ENCODE results near the gene PRKACA.

The PRKACA gene

DNA sequence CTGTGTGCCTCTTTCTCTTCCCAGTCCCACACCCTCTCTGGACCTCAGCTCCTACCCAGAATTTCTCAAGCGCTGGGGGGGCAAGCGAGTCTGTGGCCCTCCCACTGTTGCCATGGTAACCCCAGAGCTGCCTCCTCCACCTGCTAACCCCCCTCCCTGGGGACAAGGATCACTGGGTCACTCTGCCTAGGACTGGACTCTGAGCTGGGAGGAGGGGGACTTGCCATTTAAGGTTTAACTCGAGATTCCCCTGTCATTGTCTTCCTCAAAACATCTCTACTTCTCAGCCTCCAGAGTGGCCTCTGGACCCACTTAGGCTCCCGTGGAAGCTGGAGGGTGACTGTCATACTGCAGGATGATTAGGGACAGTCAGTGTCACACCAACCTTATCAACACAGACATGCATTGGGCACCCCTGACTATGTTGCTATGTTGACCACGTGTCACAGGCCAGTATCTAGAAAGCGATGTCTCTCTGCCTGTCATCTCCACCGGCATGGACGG is 57.9 kb downstream of the PRKACA start:
- TF ChIP-seq, protein P1, sequence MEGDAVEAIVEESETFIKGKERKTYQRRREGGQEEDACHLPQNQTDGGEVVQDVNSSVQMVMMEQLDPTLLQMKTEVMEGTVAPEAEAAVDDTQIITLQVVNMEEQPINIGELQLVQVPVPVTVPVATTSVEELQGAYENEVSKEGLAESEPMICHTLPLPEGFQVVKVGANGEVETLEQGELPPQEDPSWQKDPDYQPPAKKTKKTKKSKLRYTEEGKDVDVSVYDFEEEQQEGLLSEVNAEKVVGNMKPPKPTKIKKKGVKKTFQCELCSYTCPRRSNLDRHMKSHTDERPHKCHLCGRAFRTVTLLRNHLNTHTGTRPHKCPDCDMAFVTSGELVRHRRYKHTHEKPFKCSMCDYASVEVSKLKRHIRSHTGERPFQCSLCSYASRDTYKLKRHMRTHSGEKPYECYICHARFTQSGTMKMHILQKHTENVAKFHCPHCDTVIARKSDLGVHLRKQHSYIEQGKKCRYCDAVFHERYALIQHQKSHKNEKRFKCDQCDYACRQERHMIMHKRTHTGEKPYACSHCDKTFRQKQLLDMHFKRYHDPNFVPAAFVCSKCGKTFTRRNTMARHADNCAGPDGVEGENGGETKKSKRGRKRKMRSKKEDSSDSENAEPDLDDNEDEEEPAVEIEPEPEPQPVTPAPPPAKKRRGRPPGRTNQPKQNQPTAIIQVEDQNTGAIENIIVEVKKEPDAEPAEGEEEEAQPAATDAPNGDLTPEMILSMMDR (IDR thresholded peaks at IDR 0.05; ENCODE audit: borderline replicate concordance, insufficient read depth, low read depth, low read length), result no peak
- no peak overlapping the region for H3K4me3 ChIP-seq (ENCODE audit: low read depth, low read length)

DNA sequence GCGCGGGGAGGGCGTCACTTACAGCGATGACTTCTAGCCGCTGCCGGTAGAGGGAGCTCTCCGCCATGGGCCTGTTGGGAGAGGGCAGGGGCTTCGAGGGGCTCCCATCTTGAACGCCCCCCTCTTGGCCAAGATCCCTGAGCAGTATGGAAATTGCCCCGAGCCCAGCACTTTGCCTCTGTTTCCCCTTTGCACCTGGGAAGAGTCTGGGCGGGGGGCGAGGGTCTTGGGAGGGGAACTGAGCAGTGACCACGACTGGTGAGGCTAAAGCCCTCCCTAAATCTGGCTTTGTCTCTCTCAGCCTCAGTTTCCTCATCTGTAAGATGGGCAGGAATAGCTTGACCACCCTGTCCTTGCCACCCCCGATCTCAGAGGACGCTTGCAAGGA is 58.5 kb downstream of the PRKACA start:
- no peak overlapping the region for H3K4me3 ChIP-seq (ENCODE audit: low read depth, low read length)
- TF ChIP-seq, protein P1 (IDR thresholded peaks at IDR 0.05; ENCODE audit: borderline replicate concordance, insufficient read depth, low read depth, low read length), result peak; percentile 95

DNA sequence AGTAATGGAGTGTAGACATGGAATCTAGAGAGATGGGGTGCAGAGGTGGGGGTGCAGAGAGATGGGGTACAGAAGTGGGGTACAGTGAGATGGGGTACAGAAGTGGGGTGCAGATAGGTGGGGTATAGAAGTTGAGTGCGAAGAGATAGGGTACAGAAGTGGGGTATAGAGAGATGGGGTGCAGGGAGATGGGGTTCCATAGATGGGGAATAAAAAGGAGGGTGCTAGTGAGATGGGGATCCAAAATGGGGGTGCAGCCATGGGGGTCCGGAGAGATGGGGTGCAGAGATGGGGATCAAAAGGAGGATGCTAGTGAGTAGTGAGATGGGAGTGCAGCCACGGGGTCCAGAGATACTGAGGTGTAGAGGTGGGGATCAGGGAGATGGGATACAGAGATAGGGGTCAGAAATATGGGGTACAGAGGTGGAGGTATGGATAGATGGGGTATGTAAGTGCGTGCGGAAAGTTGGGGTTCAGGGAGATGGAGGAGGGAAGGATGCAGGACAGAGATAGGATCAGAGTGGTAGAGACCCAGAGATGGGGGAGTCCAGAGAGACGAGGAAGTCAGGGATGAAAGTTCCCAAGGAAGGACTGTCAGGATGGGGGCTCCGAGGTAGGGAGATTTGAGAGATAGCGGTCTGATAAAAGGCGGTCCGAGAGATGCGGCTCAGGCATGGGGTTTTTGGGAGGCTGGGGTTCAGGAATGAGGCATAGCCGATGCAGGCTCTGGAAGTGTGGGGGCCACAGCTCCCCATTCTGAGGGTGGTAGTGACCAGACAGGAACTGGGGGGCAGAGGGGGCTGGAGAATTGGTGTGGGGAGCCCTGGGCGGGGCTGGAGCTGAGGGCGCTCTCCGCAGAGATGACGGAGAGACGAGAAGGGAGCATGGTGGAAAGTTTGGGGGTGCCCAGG is 59.1 kb downstream of the PRKACA start:
- TF ChIP-seq, protein P1 (IDR thresholded peaks at IDR 0.05; ENCODE audit: borderline replicate concordance, insufficient read depth, low read depth, low read length), result no peak
- H3K4me3 ChIP-seq (ENCODE audit: low read depth, low read length), result no peak overlapping the region

DNA sequence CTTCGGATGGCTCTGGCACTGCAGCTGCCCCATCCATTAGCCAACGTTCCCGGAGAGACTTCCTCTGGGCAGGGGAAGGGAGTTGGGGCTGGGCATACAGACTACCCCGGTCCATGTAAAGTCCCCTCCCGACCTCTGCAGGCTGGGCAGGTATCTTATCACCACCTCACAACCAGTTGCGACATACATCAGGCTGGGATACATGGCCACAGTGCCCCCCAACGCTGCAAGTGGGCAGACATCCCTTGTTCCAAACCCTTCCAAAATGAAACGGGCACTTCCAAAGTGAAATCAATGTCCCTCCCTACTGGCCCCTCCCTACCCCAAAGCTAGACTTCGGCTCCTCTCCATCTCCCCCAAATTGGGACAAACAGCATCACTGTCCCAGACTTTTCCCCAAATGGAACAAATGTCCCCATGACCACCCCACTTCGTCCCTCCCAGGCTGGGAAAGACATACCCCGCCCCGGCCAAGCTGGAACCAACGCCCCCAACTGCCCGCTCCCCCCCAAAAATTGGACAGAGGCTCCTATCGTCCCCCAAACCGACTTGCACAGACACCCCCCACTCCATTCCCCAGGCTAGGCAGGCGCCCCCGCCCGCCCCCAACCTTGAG is 60.7 kb downstream of the PRKACA start:
- TF ChIP-seq, protein P1 (IDR thresholded peaks at IDR 0.05; ENCODE audit: borderline replicate concordance, insufficient read depth, low read depth, low read length), result no peak
- H3K4me3 ChIP-seq (ENCODE audit: low read depth, low read length), result no peak overlapping the region

DNA sequence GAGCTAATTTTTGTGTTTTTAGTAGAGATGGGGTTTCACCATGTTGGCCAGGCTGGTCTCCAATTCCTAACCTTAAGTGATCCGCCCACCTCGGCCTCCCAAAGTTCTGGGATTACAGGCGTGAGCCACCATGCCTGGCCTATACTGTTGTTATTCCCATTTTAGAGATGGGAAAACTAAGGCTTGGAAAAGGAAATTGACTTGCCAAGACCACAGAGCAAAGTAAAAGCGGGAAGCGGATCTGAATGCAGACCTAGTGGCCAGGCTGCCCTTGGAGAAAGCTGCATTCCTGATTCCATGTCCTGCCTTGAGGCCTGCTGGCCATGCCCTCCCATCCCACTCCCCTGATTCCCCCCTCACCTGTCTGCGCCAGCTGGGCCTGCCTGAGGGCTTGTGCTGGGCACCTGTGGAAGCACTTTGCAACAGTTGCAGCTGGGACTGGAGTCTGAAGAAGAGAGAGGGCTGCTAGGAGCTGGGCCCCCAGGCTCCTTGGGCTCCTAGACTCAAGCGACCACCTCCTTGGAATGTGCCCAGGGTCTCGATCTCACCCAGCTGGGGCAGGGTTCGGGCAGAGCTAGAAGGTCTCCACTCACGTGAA is 61.4 kb downstream of the PRKACA start:
- TF ChIP-seq, protein P1 (IDR thresholded peaks at IDR 0.05; ENCODE audit: borderline replicate concordance, insufficient read depth, low read depth, low read length), result no peak
- H3K4me3 ChIP-seq (ENCODE audit: low read depth, low read length), result no peak overlapping the region

DNA sequence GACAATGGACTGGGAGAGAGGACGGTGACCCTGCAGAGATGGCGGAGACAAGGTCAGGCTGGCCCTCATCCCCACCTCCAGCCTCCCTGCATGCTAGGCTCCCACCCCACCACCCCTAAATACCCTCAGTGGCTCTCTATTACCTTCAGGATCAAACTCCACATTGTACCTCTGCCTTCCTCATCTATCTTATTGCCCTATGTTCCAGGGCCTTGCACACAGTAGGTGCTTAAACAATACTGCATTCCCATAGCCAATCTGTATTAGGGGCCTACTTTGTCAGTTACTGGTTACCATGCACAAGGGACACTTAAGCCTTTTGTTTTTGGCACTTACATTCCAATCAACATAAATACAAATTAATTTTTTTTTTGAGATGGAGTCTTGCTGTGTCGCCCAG is 62.2 kb downstream of the PRKACA start:
- no peak overlapping the region for H3K4me3 ChIP-seq (ENCODE audit: low read depth, low read length)
- TF ChIP-seq, protein P1 (IDR thresholded peaks at IDR 0.05; ENCODE audit: borderline replicate concordance, insufficient read depth, low read depth, low read length), result no peak
